DND-41 (cell line): ENCODE data around the gene FOS.

ENCODE experiments used
- ATAC-seq: fragments of 200-7000 bp; cut with Tn5 transposase; 3 replicates; pipeline ENCODE4 v1.9.1; 2021; ENCODE audit warnings: low read depth; ENCODE audit not compliant: insufficient read depth
- DNase-seq: peaks from one replicate; pipeline ENCODE4 v3.0.0-alpha.2; 2020
- H2AFZ ChIP-seq: 2 replicates; pipeline ENCODE4 v1.6.0; 2012; ENCODE audit warnings: low read depth, low read length
- H3K27ac ChIP-seq: 2 replicates; pipeline ENCODE4 v1.5.1; 2012; ENCODE audit warnings: low read length, inconsistent platforms
- H3K27me3 ChIP-seq: fragments of 200-600 bp; sonication (generic); 2 replicates; pipeline ENCODE4 v1.6.0; 2012; ENCODE audit warnings: low read length, mild to moderate bottlenecking, inconsistent platforms; ENCODE audit not compliant: insufficient read depth, poor library complexity
- H3K36me3 ChIP-seq: 2 replicates; pipeline ENCODE4 v1.5.1; 2012; ENCODE audit warnings: low read length, inconsistent platforms; ENCODE audit not compliant: insufficient read depth
- H3K4me1 ChIP-seq: 2 replicates; pipeline ENCODE4 v1.5.1; 2012; ENCODE audit warnings: mild to moderate bottlenecking, low read length; ENCODE audit not compliant: insufficient read depth
- H3K4me2 ChIP-seq: 2 replicates; pipeline ENCODE4 v1.6.0; 2012; ENCODE audit warnings: mild to moderate bottlenecking, moderate library complexity, low read length, inconsistent platforms; ENCODE audit not compliant: insufficient read depth
- H3K4me3 ChIP-seq, 2 experiments: fragments of 200-600 bp in 1 of 2; shearing (Covaris generic) in 1 of 2; 2 replicates each; pipeline ENCODE4 v1.5.1; 2012 to 2016; ENCODE audit warnings: inconsistent platforms in 2 of 2, low read length in 2 of 2, mild to moderate bottlenecking in 2 of 2, low read depth in 1 of 2, moderate library complexity in 1 of 2
- H3K79me2 ChIP-seq: 2 replicates; pipeline ENCODE4 v1.6.0; 2012; ENCODE audit warnings: low read length, inconsistent platforms; ENCODE audit not compliant: insufficient read depth
- H3K9ac ChIP-seq: 2 replicates; pipeline ENCODE4 v1.6.0; 2012; ENCODE audit warnings: low read depth, mild to moderate bottlenecking, inconsistent platforms, low read length, moderate library complexity
- H3K9me3 ChIP-seq: 2 replicates; pipeline ENCODE4 v1.5.1; 2012; ENCODE audit warnings: low read length, moderate library complexity, mild to moderate bottlenecking, inconsistent platforms; ENCODE audit not compliant: insufficient read depth, severe bottlenecking
- H4K20me1 ChIP-seq: 2 replicates; pipeline ENCODE4 v1.6.0; 2012; ENCODE audit warnings: low read length; ENCODE audit not compliant: insufficient read depth
- CTCF ChIP-seq: IDR thresholded peaks from 2 replicates; pipeline ENCODE4 v1.5.1; 2012; ENCODE audit warnings: borderline replicate concordance, low read length, moderate library complexity, mild to moderate bottlenecking; ENCODE audit not compliant: poor library complexity, severe bottlenecking; ENCODE audit errors: extremely low read depth
- EZH2 ChIP-seq: IDR thresholded peaks from 3 replicates; pipeline ENCODE4 v1.6.1; 2012; ENCODE audit warnings: borderline replicate concordance, low read depth, mild to moderate bottlenecking, moderate library complexity, low read length, inconsistent platforms; ENCODE audit not compliant: severe bottlenecking

FOS gene

GRCh38 chr14:75250800-75251199 lies 27.8 kb upstream of the FOS start:
- Histone ChIP-seq H3K79me2 (no peaks in the 10 kb centered on the region), H3K4me3 (no peak overlapping the region), H3K9me3 (no peaks in the 10 kb centered on the region), H4K20me1 (peaks cover 11% of the 10 kb centered on the region; the same call in 1 of the 2 replicates), H3K27me3 (peaks cover 8% of the 10 kb centered on the region), H3K4me2 (no peak overlapping the region), H3K36me3 (no peaks in the 10 kb centered on the region), H3K9ac (no peak overlapping the region), H3K27ac (no peak overlapping the region), H3K4me1 (peaks cover 48% of the 10 kb centered on the region), H2AFZ (no peak overlapping the region)
- no peak for TF ChIP-seq EZH2
- DNase-seq (no peak), ATAC-seq (no peak)

- ATAC-seq (no peak), DNase-seq (no peak)
- Histone ChIP-seq H3K27ac (no peak overlapping the region), H3K36me3 (no peaks in the 10 kb centered on the region), H3K4me2 (no peak overlapping the region), H3K9ac (no peak overlapping the region), H3K4me1 (peaks cover 36% of the 10 kb centered on the region), H3K27me3 (peaks cover 8% of the 10 kb centered on the region), H3K4me3 (no peak overlapping the region), H4K20me1 (peaks cover 11% of the 10 kb centered on the region; the same call in 1 of the 2 replicates), H3K9me3 (no peaks in the 10 kb centered on the region), H3K79me2 (no peaks in the 10 kb centered on the region), H2AFZ (no peak overlapping the region)
- TF ChIP-seq CTCF (no peak), EZH2 (no peak)
Measured at GRCh38 chr14:75252254-75252837, 26.3 kb upstream of the FOS start.

- DNase-seq (no peak), ATAC-seq (no peak)
- no peaks in the 10 kb centered on the region for H3K9me3 ChIP-seq
- H4K20me1 ChIP-seq = peaks cover 11% of the 10 kb centered on the region; the same call in 1 of the 2 replicates
- no peak for TF ChIP-seq CTCF
- TF ChIP-seq EZH2 = no peak
- H3K36me3 ChIP-seq = no peaks in the 10 kb centered on the region
- no peak overlapping the region for H3K4me3 ChIP-seq
- H3K27me3 ChIP-seq = peaks cover 8% of the 10 kb centered on the region
- H3K9ac ChIP-seq = no peak overlapping the region
- H3K4me1 ChIP-seq = peaks cover 28% of the 10 kb centered on the region
- no peak overlapping the region for H3K27ac ChIP-seq
- no peaks in the 10 kb centered on the region for H3K79me2 ChIP-seq
- H2AFZ ChIP-seq = no peak overlapping the region
- H3K4me2 ChIP-seq = no peak overlapping the region
Measured at GRCh38 chr14:75254381-75254822, 24.2 kb upstream of the FOS start.

GRCh38 chr14:75254901-75255584 lies 23.6 kb upstream of the FOS start:
- H3K4me2 ChIP-seq = no peak overlapping the region
- no peak overlapping the region for H3K4me3 ChIP-seq
- TF ChIP-seq CTCF (no peak), EZH2 (no peak)

More at GRCh38 chr14:75254901-75255584, 23.6 kb upstream of the FOS start:
- Histone ChIP-seq H3K79me2 (no peaks in the 10 kb centered on the region), H3K27me3 (peaks cover 8% of the 10 kb centered on the region), H3K27ac (no peak overlapping the region), H3K36me3 (no peaks in the 10 kb centered on the region), H2AFZ (no peak overlapping the region), H3K4me1 (peaks cover 28% of the 10 kb centered on the region), H3K9me3 (no peaks in the 10 kb centered on the region), H3K9ac (no peak overlapping the region), H4K20me1 (peaks cover 8% of the 10 kb centered on the region; the same call in 1 of the 2 replicates)
- no peak for ATAC-seq
- no peak for DNase-seq
